Measurements from ENCODE around the gene TSPAN9. TPM values are rescaled to one million over a fixed set of nuclear protein-coding genes. Genes with fewer than 3 reads are reported as not detected.

Gene TSPAN9
- total RNA-seq, 1 experiment from 2014 or later: 7.7 TPM

GRCh38 chr12:3177778-3178425, 100.7 kb downstream of the TSPAN9 start:
- in situ Hi-C loops (cut with HindIII; ENCODE audit: low pct_unique_long_range_greater_than_20kb, low sequenced_read_pairs): no loop called here
- ATAC-seq: no peak
- CTCF ChIA-PET: interaction anchor here (0.6 kb wide), 1 partner anchor 57 kb away, joined by 8 read pairs; no protein-coding TSS in a partner anchor
- Histone ChIP-seq H3K36me3 (ENCODE audit: control insufficient read depth, insufficient read depth, low read length) (no peaks in the 10 kb centered on the region), H3K4me1 (ENCODE audit: control insufficient read depth, insufficient read depth, low read length) (no peaks in the 10 kb centered on the region), H3K27me3 (ENCODE audit: control insufficient read depth, insufficient read depth, low read length) (no peaks in the 10 kb centered on the region), H3K27ac (ENCODE audit: low read length) (no peak overlapping the region), H3K4me3 (ENCODE audit: low read depth in 2 of 2, low read length in 2 of 2) (no peak overlapping the region), H3K9me3 (ENCODE audit: control insufficient read depth, insufficient read depth, low read depth, low read length) (no peaks in the 10 kb centered on the region)
- BruUV-seq (replicated peaks): no TSS peak
- POLR2A ChIA-PET: no interaction called here
- no peak for DNase-seq (ENCODE audit: low read depth, low spot score)
- intact Hi-C loops (cut with micrococcal nuclease; ENCODE audit: unreplicated experiment): no loop called here
- TF ChIP-seq POLR2AphosphoS5 (IDR thresholded peaks at IDR 0.05; ENCODE audit: low read depth, low read length) (no peak), REST (IDR thresholded peaks at IDR 0.05; ENCODE audit: insufficient read depth in 1 of 2, low read depth in 2 of 2, low read length in 1 of 2) (no peak), SIN3A (IDR thresholded peaks at IDR 0.05; ENCODE audit: borderline replicate concordance, insufficient read depth, low read depth, low read length) (no peak), TCF7L2 (IDR thresholded peaks at IDR 0.05; ENCODE audit: low read depth, low read length) (no peak)
- TF ChIP-seq, protein P1, sequence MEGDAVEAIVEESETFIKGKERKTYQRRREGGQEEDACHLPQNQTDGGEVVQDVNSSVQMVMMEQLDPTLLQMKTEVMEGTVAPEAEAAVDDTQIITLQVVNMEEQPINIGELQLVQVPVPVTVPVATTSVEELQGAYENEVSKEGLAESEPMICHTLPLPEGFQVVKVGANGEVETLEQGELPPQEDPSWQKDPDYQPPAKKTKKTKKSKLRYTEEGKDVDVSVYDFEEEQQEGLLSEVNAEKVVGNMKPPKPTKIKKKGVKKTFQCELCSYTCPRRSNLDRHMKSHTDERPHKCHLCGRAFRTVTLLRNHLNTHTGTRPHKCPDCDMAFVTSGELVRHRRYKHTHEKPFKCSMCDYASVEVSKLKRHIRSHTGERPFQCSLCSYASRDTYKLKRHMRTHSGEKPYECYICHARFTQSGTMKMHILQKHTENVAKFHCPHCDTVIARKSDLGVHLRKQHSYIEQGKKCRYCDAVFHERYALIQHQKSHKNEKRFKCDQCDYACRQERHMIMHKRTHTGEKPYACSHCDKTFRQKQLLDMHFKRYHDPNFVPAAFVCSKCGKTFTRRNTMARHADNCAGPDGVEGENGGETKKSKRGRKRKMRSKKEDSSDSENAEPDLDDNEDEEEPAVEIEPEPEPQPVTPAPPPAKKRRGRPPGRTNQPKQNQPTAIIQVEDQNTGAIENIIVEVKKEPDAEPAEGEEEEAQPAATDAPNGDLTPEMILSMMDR (IDR thresholded peaks at IDR 0.05): no peak

DNA sequence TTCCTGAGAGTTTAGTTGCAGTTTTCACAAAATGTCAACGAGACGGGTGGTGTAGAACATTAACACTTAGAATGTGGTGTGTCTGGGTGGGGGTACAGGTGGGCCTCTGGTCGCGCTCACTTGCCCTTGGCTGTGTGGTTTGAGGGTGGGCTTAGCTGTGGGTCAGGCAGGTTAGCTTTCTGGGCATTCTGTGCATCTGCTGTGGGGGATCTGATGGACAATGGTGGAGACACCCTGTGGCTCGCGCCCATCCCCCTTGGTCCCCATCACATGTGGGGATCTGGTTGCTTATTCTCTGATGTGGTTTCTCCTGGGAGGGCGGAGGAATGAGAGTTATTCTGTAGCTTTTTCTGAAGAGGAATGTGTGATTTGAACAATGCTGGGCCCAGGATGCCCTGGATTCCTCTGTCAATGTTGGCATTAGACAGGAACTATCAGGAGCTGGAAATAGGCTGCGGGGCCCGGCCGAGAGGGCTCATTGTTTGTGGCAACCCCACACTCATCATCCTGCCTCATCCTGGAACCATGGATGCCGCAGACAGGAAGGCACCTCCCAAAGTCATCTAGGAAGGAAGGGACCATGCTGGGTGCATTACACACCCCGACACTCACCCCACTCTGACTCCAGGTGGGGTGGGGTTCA, 101.6 kb downstream of the TSPAN9 start:
- Histone ChIP-seq H3K4me3 (ENCODE audit: low read depth in 2 of 2, low read length in 2 of 2) (no peak overlapping the region), H3K36me3 (ENCODE audit: control insufficient read depth, insufficient read depth, low read length) (no peaks in the 10 kb centered on the region), H3K4me1 (ENCODE audit: control insufficient read depth, insufficient read depth, low read length) (no peaks in the 10 kb centered on the region), H3K27me3 (ENCODE audit: control insufficient read depth, insufficient read depth, low read length) (no peaks in the 10 kb centered on the region), H3K9me3 (ENCODE audit: control insufficient read depth, insufficient read depth, low read depth, low read length) (no peaks in the 10 kb centered on the region), H3K27ac (ENCODE audit: low read length) (no peak overlapping the region)
- ATAC-seq (no peak), DNase-seq (ENCODE audit: low read depth, low spot score) (no peak)
- CTCF ChIA-PET: interaction anchor here (0.6 kb wide), 1 partner anchor 58 kb away, joined by 8 read pairs; no protein-coding TSS in a partner anchor
- POLR2A ChIA-PET: no interaction called here
- intact Hi-C loops (cut with micrococcal nuclease; ENCODE audit: unreplicated experiment): no loop called here
- no TSS peak for BruUV-seq (replicated peaks)
- in situ Hi-C loops (cut with HindIII; ENCODE audit: low pct_unique_long_range_greater_than_20kb, low sequenced_read_pairs): no loop called here
- TF ChIP-seq, protein P1 (IDR thresholded peaks at IDR 0.05): no peak
- TF ChIP-seq TCF7L2 (IDR thresholded peaks at IDR 0.05; ENCODE audit: low read depth, low read length): no peak
- no peak for TF ChIP-seq SIN3A (IDR thresholded peaks at IDR 0.05; ENCODE audit: borderline replicate concordance, insufficient read depth, low read depth, low read length)
- TF ChIP-seq POLR2AphosphoS5 (IDR thresholded peaks at IDR 0.05; ENCODE audit: low read depth, low read length): no peak
- TF ChIP-seq REST (IDR thresholded peaks at IDR 0.05; ENCODE audit: insufficient read depth in 1 of 2, low read depth in 2 of 2, low read length in 1 of 2): no peak
